GM21619 (cell line): ENCODE data around the gene KCTD20.

Experiments used
- ATAC-seq: cut with Tn5 transposase; IDR thresholded peaks from one replicate; pipeline ENCODE4 v1.9.1; 2021; ENCODE audit not compliant: unreplicated experiment

KCTD20 gene

GRCh38 chr6:36525346-36525745 lies 82.5 kb downstream of the KCTD20 start:
- no peak for ATAC-seq

GRCh38 chr6:36526066-36526465 lies 83.3 kb downstream of the KCTD20 start:
- ATAC-seq: no peak

- ATAC-seq: no peak
These were observed 90.5 kb downstream of the KCTD20 start for GRCh38 chr6:36533321-36533720.

- ATAC-seq: no peak
These were observed 94.2 kb downstream of the KCTD20 start for GRCh38 chr6:36536873-36537547.

- ATAC-seq: no peak
These were observed 97.2 kb downstream of the KCTD20 start for GRCh38 chr6:36539814-36540568.
